HTR-8/SVneo (cell line): ENCODE results near the gene PCDH15.

Experiments
- DNase-seq: peaks from one replicate; pipeline ENCODE4 v3.0.0; 2011; ENCODE audit warnings: low spot score, mixed read lengths; ENCODE audit not compliant: insufficient read length
- FAIRE-seq: peaks from 2 replicates; lab custom pipeline; 2011; peaks lifted over from hg19 to GRCh38; lab: Jason Lieb, UNC

The PCDH15 gene

DNA sequence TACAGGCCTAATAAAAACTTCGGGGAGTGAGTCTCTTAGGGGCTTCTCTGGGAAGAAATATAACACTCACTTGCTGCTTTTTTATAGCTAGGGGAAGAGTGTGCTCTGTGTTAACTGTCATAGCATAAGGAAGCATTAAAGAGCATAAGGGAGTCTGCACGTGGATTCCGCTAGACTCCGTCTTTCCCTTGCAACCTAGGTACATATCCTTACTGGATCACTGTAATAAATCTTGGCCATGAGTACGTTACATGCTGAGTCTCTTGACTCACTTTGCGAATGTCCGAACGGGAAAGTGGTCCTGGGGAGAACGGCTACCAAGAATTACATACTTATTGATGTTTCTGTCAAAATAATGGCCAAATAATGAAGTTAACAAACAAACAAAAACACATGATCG, 1029.3 kb downstream of the PCDH15 start:
- no peak for DNase-seq
- FAIRE-seq, result no peak

- DNase-seq (no peak), FAIRE-seq (no peak)
Observed at GRCh38 chr10:53770903-53771302, 1030.1 kb downstream of the PCDH15 start.

GRCh38 chr10:53765311-53765710, 1035.7 kb downstream of the PCDH15 start:
- FAIRE-seq (no peak), DNase-seq (no peak)

GRCh38 chr10:53754596-53755250, 1046.3 kb downstream of the PCDH15 start:
- FAIRE-seq (no peak), DNase-seq (no peak)
